HepG2 (cell line): ENCODE results near the gene RGPD3. TPM values are rescaled to one million over a fixed set of nuclear protein-coding genes. Genes with fewer than 3 reads are reported as not detected.

Experiments
- ATAC-seq: fragments of 200-7000 bp; cut with Tn5 transposase; 3 replicates; pipeline ENCODE4 v1.9.1; 2020; ENCODE audit warnings: mild to moderate bottlenecking, moderate library complexity
- BruUV-seq: library from RNA; stranded (reverse); fragments of 400-500 nt; replicated peaks from 2 replicates; lab custom pipeline; 2021; lab: Mats Ljungman, UMichigan
- CTCF ChIA-PET: fragments of 300-600 bp; formaldehyde crosslinking; extraction: SDS; loops from one replicate; lab custom pipeline; 2021; ENCODE audit warnings: low total read pairs, inconsistent platforms, low intra/inter-chr PET ratio; lab: Yijun Ruan, JAX
- POLR2A ChIA-PET: fragments of 350-600 bp; sonication (Branson Sonifier 250); formaldehyde crosslinking; loops from one replicate; lab custom pipeline; 2020; ENCODE audit warnings: antibody characterized with exemption, inconsistent platforms; lab: Yijun Ruan, JAX
- DNase-seq: peaks from one replicate; pipeline ENCODE4 v3.0.0-alpha.2; 2015; ENCODE audit warnings: low spot score
- FAIRE-seq: peaks from 3 replicates; lab custom pipeline; 2011; peaks lifted over from hg19 to GRCh38; lab: Jason Lieb, UNC
- H2AFZ ChIP-seq: one replicate; pipeline ENCODE4 v1.6.1; 2011; ENCODE audit warnings: low read length, inconsistent platforms
- H3K27ac ChIP-seq: fragments of 300-600 bp; 3 replicates; pipeline ENCODE4 v1.8.0; 2011; ENCODE audit warnings: mixed run types, mild to moderate bottlenecking, mixed read lengths, low read length, inconsistent platforms; ENCODE audit not compliant: insufficient read depth; ENCODE audit errors: extremely low read length
- H3K27me3 ChIP-seq, 2 experiments: fragments of 200-600 bp in 1 of 2; 2 replicates in 1 of 2; 3 replicates in 1 of 2; pipeline versions ENCODE4 v1.6.0 to v1.8.0; 2011; ENCODE audit warnings: low read length in 2 of 2, mild to moderate bottlenecking in 2 of 2, moderate library complexity in 2 of 2, inconsistent platforms in 1 of 2; ENCODE audit not compliant: insufficient read depth in 2 of 2, control insufficient read depth in 1 of 2
- H3K36me3 ChIP-seq, 2 experiments: fragments of 200-600 bp in 1 of 2; replicated peaks in 1 of 2; 2 replicates in 1 of 2; 3 replicates in 1 of 2; pipeline versions ENCODE4 v1.5.1 to v1.8.0; 2011; ENCODE audit warnings: low read length in 2 of 2, inconsistent platforms in 1 of 2; ENCODE audit not compliant: insufficient read depth in 2 of 2, control insufficient read depth in 1 of 2
- H3K4me1 ChIP-seq: 2 replicates; pipeline ENCODE4 v1.5.1; 2012; ENCODE audit warnings: low read length, inconsistent platforms; ENCODE audit not compliant: insufficient read depth
- H3K4me2 ChIP-seq: 2 replicates; pipeline ENCODE4 v1.6.0; 2011; ENCODE audit warnings: low read depth, low read length, inconsistent platforms
- H3K4me3 ChIP-seq, 3 experiments: fragments of 200-600 bp in 1 of 3; sonication (generic), shearing (Covaris generic) in 1 of 3; replicated peaks in 1 of 3; 2 replicates each; pipeline ENCODE4 v1.5.1; 2011 to 2016; ENCODE audit warnings: low read length in 3 of 3, inconsistent platforms in 2 of 3, low read depth in 2 of 3, mild to moderate bottlenecking in 2 of 3, control low read depth in 1 of 3, mixed read lengths in 1 of 3; ENCODE audit not compliant: insufficient read depth in 1 of 3
- H3K79me2 ChIP-seq: one replicate; pipeline ENCODE4 v1.6.1; 2011; ENCODE audit warnings: low read length, inconsistent platforms; ENCODE audit not compliant: insufficient read depth
- H3K9ac ChIP-seq: 2 replicates; pipeline ENCODE4 v1.6.0; 2011; ENCODE audit warnings: mild to moderate bottlenecking, low read depth, low read length, inconsistent platforms; ENCODE audit not compliant: insufficient read depth
- H3K9me3 ChIP-seq: 2 replicates; pipeline ENCODE4 v1.5.1; 2012; ENCODE audit warnings: mild to moderate bottlenecking, low read length
- H4K20me1 ChIP-seq: 2 replicates; pipeline ENCODE4 v1.6.0; 2011; ENCODE audit warnings: inconsistent platforms, mild to moderate bottlenecking, low read length, moderate library complexity; ENCODE audit not compliant: insufficient read depth
- ATF1 ChIP-seq: IDR thresholded peaks from 2 replicates; pipeline ENCODE4 v1.6.1; 2016; ENCODE audit warnings: mild to moderate bottlenecking, control low read depth
- ATF7-NPFF ChIP-seq: sonication (generic); formaldehyde crosslinking; IDR thresholded peaks from 2 replicates; pipeline ENCODE4 v1.8.1; 2023; ENCODE audit warnings: mild to moderate bottlenecking, low read depth, missing genetic modification reagents, moderate library complexity
- CHD2 ChIP-seq: IDR thresholded peaks from 2 replicates; pipeline ENCODE4 v1.6.1; 2011; ENCODE audit warnings: low read depth, low read length, improper control_type of control experiment
- IRX3 ChIP-seq: sonication (generic); formaldehyde crosslinking; IDR thresholded peaks from 2 replicates; pipeline ENCODE4 v1.8.1; 2023; ENCODE audit warnings: mild to moderate bottlenecking, low read depth, missing genetic modification reagents, borderline replicate concordance
- MZF1 ChIP-seq: sonication (generic); formaldehyde crosslinking; IDR thresholded peaks from 2 replicates; pipeline ENCODE4 v1.8.1; 2023; ENCODE audit warnings: mild to moderate bottlenecking, missing genetic modification reagents, borderline replicate concordance
- NCOA1 ChIP-seq: sonication (generic); formaldehyde crosslinking; IDR thresholded peaks from 2 replicates; pipeline ENCODE4 v1.9.0; 2021; ENCODE audit warnings: missing genetic modification reagents
- NFRKB ChIP-seq: fragments of 450-650 bp; IDR thresholded peaks from 2 replicates; pipeline ENCODE4 v1.6.1; 2017
- TBP ChIP-seq: sonication (generic); formaldehyde crosslinking; IDR thresholded peaks from 2 replicates; pipeline ENCODE4 v1.5.0; 2020; ENCODE audit warnings: missing genetic modification reagents
- ZBTB21 ChIP-seq: sonication (generic); formaldehyde crosslinking; IDR thresholded peaks from 2 replicates; pipeline ENCODE4 v1.4.0; 2020; ENCODE audit warnings: missing genetic modification reagents
- ZBTB7B ChIP-seq: sonication (generic); formaldehyde crosslinking; IDR thresholded peaks from 2 replicates; pipeline ENCODE4 v1.4.0; 2020; ENCODE audit warnings: missing genetic modification reagents
- ZNF225 ChIP-seq: sonication (generic); formaldehyde crosslinking; IDR thresholded peaks from 2 replicates; pipeline ENCODE4 v1.4.0; 2020; ENCODE audit warnings: mild to moderate bottlenecking, missing genetic modification reagents
- ZNF670 ChIP-seq: sonication (generic); formaldehyde crosslinking; IDR thresholded peaks from 2 replicates; pipeline ENCODE4 v1.8.0; 2022; ENCODE audit warnings: mild to moderate bottlenecking, missing genetic modification reagents, borderline replicate concordance
- ZNF777 ChIP-seq: sonication (generic); formaldehyde crosslinking; IDR thresholded peaks from 2 replicates; pipeline ENCODE4 v1.4.0; 2020; ENCODE audit warnings: missing genetic modification reagents
- ZSCAN12 ChIP-seq: sonication (generic); formaldehyde crosslinking; IDR thresholded peaks from 2 replicates; pipeline ENCODE4 v1.9.0; 2021; ENCODE audit warnings: mild to moderate bottlenecking, missing genetic modification reagents
- WGBS: methylation state at CpG from one replicate; pipeline ENCODE4 v1.1.6; 2017; ENCODE audit warnings: low lambda C conversion rate; 5-methylcytosine and 5-hydroxymethylcytosine counted together
- in situ Hi-C: cut with HindIII; loops from 2 replicates; pipeline ENCODE4 v1.10.0; 2017; ENCODE audit warnings: low pct_unique_long_range_greater_than_20kb; ENCODE audit not compliant: extremely low pct_ligation_motif_present
- intact Hi-C: fragments of 100-400 bp; cut with micrococcal nuclease; formaldehyde crosslinking; loops from one replicate; pipeline ENCODE4 v1.10.0; 2022; ENCODE audit not compliant: unreplicated experiment
- polyA plus RNA-seq, 8 experiments: library from polyadenylated mRNA; depleted of rRNA in 3 of 8; stranded (reverse) in 7 of 8; unstranded in 1 of 8; fragments of >200 nt; fragmentation: Illumina TruSeq in 4 of 8; extraction: Trizol in 4 of 8; gene quantifications; 2 replicates each; pipeline versions ENCODE4 v1.2.1 to v1.2.3, GENCODE V29; 2011 to 2016; ENCODE audit warnings: low read depth in 4 of 8, missing spikeins in 1 of 8, mixed read lengths in 1 of 8; ENCODE audit not compliant: insufficient read depth in 1 of 8
- total RNA-seq, 5 experiments: library from RNA; depleted of rRNA; stranded (reverse); fragments of >200 nt; fragmentation: Illumina TruSeq; extraction: Trizol; gene quantifications; 2 replicates each; pipeline ENCODE4 v1.2.3, GENCODE V29; 2016; ENCODE audit warnings: low read depth in 1 of 5
- TF ChIP-seq, protein P1 (sequence below): sonication (generic); formaldehyde crosslinking; IDR thresholded peaks from 2 replicates; pipeline ENCODE4 v1.5.1; 2020; ENCODE audit warnings: mild to moderate bottlenecking, missing genetic modification reagents
- TF ChIP-seq, protein P2 (sequence below): sonication (generic); formaldehyde crosslinking; IDR thresholded peaks from 2 replicates; pipeline ENCODE4 v1.4.0; 2020; ENCODE audit warnings: mild to moderate bottlenecking, missing genetic modification reagents

RGPD3 gene
- total and polyA plus RNA-seq, 2 of the 13 experiments (the other 11 are each of a cell fraction or from before 2014, with no cell fraction given), result 0.13 to 0.24 TPM

DNA sequence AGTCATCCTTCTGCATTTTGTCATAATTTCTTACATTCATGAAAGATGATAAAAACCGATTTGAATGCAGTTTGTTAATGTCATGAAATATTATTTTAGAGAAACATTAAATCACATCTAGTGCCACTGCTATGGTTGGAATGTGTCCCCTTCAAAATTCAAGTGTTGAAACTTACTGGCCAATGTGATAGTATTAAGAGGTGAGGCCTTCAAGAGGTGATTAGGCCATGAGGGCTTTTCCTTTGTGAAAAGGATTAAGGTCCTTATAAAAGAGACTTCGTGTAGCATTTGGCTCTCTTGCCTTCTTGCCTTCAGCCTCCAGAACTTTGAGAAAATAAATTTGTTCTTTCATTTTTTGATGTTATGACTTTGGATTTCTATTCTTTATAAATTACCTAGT is 117.2 kb downstream of the RGPD3 start (continued):
- no peak for TF ChIP-seq ZBTB7B (CRISPR knock-in tag)
- no peak for TF ChIP-seq ZNF225 (CRISPR knock-in tag)
- no peak for TF ChIP-seq TBP (CRISPR knock-in tag)
- TF ChIP-seq, protein P1, sequence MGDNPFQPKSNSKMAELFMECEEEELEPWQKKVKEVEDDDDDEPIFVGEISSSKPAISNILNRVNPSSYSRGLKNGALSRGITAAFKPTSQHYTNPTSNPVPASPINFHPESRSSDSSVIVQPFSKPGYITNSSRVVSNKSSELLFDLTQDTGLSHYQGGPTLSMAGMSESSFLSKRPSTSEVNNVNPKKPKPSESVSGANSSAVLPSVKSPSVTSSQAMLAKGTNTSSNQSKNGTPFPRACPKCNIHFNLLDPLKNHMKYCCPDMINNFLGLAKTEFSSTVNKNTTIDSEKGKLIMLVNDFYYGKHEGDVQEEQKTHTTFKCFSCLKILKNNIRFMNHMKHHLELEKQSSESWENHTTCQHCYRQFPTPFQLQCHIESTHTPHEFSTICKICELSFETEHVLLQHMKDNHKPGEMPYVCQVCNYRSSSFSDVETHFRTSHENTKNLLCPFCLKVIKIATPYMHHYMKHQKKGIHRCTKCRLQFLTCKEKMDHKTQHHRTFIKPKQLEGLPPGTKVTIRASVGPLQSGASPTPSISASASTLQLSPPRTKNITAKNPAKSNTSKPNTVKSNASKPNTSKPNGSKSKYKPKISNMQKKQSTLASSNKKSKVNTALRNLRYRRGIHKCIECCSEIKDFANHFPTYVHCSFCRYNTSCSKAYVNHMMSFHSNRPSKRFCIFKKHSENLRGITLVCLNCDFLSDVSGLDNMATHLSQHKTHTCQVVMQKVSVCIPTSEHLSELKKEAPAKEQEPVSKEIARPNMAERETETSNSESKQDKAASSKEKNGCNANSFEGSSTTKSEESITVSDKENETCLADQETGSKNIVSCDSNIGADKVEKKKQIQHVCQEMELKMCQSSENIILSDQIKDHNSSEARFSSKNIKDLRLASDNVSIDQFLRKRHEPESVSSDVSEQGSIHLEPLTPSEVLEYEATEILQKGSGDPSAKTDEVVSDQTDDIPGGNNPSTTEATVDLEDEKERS (CRISPR knock-in tag), result no peak
- no peak for TF ChIP-seq ZBTB21 (CRISPR knock-in tag)
- TF ChIP-seq, protein P2, sequence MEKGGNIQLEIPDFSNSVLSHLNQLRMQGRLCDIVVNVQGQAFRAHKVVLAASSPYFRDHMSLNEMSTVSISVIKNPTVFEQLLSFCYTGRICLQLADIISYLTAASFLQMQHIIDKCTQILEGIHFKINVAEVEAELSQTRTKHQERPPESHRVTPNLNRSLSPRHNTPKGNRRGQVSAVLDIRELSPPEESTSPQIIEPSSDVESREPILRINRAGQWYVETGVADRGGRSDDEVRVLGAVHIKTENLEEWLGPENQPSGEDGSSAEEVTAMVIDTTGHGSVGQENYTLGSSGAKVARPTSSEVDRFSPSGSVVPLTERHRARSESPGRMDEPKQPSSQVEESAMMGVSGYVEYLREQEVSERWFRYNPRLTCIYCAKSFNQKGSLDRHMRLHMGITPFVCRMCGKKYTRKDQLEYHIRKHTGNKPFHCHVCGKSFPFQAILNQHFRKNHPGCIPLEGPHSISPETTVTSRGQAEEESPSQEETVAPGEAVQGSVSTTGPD (CRISPR knock-in tag), result no peak
- TF ChIP-seq ZNF670 (CRISPR knock-in tag), result no peak

DNA sequence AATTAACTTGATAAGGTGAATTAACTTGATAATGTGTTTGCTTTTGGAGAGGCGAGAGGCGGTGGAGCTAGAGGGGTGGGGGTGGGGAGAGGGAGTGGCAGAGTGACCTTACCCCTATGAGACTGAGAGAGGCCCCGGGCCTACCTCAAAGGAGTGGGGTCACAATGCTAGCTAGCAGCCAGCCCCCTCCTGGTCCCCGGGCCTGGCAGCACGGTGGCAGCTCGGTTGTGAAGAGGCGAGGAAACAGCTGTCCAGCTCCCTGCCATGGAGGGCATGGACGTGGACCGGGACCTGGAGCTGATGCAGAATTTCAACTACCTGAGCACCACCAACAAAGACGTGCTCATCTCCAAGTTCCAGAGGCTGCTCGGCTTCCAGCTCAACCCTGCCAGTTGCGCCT is 123.9 kb downstream of the RGPD3 start:
- FAIRE-seq (no peak), DNase-seq (no peak), ATAC-seq (no peak)
- ChIA-PET CTCF (no interaction called here), POLR2A (no interaction called here)
- H3K27me3 ChIP-seq, result peaks cover 0 to 29% of the 10 kb centered on the region in 2 experiments; a peak in 3 of 5 replicates
- no peak overlapping the region for H3K4me3 ChIP-seq
- in situ Hi-C loops, result no loop called here
- no peak for TF ChIP-seq ATF1 (CRISPR knock-in tag)
- no peak for TF ChIP-seq ATF7-NPFF (CRISPR knock-in tag)
- TF ChIP-seq ZSCAN12, result no peak
- no peak for TF ChIP-seq NFRKB
- TF ChIP-seq NCOA1 (CRISPR knock-in tag), result no peak
- TF ChIP-seq ZNF777 (CRISPR knock-in tag), result no peak
- no peak for TF ChIP-seq CHD2
- TF ChIP-seq MZF1 (CRISPR knock-in tag), result no peak
- TF ChIP-seq IRX3 (CRISPR knock-in tag), result no peak
- no peak overlapping the region for H3K27ac ChIP-seq
- BruUV-seq, result no TSS peak
- WGBS, result 69% methylated on average over 5 of the region's 12 CpGs
- no peak overlapping the region for H3K9ac ChIP-seq
- H3K79me2 ChIP-seq, result no peaks in the 10 kb centered on the region
- H3K36me3 ChIP-seq, result no peaks in the 10 kb centered on the region
- no peaks in the 10 kb centered on the region for H4K20me1 ChIP-seq
- H3K4me2 ChIP-seq, result no peak overlapping the region
- H3K4me1 ChIP-seq, result no peaks in the 10 kb centered on the region
- no peaks in the 10 kb centered on the region for H3K9me3 ChIP-seq
- H2AFZ ChIP-seq, result no peak overlapping the region
- intact Hi-C loops, result no loop called here
